Mucosa of descending colon (tissue), 3 donors: ENCODE data around the gene NUAK2. TPM values are rescaled to one million over a fixed set of nuclear protein-coding genes. Genes with fewer than 3 reads are reported as not detected.

Experiments used
- ATAC-seq: fragments of 200-7000 bp; cut with Tn5 transposase; one replicate; pipeline ENCODE4 v1.9.1; 2020; ENCODE audit warnings: mild to moderate bottlenecking, moderate library complexity
- DNase-seq, 3 donors: peaks; one replicate each; pipeline ENCODE4 v3.0.0-alpha.2; 2020
- H3K36me3 ChIP-seq: fragments of 200-600 bp; one replicate; pipeline ENCODE4 v1.8.0; 2021; ENCODE audit warnings: low read depth, mild to moderate bottlenecking
- H3K4me1 ChIP-seq: fragments of 200-600 bp; one replicate; pipeline ENCODE4 v1.8.0; 2021; ENCODE audit warnings: low read depth, mild to moderate bottlenecking
- H3K4me3 ChIP-seq: fragments of 200-600 bp; one replicate; pipeline ENCODE4 v1.8.0; 2021; ENCODE audit warnings: mild to moderate bottlenecking
- H3K9me3 ChIP-seq: fragments of 200-600 bp; one replicate; pipeline ENCODE4 v1.8.0; 2021; ENCODE audit warnings: mild to moderate bottlenecking
- CTCF ChIP-seq: fragments of 200-600 bp; IDR thresholded peaks from one replicate; pipeline ENCODE4 v1.8.0; 2022; ENCODE audit warnings: antibody characterized with exemption, mild to moderate bottlenecking
- intact Hi-C, 2 donors: fragments of 100-400 bp; cut with DNase I in 1 of 2; cut with micrococcal nuclease in 1 of 2; formaldehyde crosslinking; loops; one replicate each; pipeline versions ENCODE4 v1.11.0 to v1.11.1; 2022; cut with DNase I, micrococcal nuclease
- total RNA-seq, 3 donors: library from RNA; stranded (reverse); fragmentation: NEBNext Ultra II Directional in 2 of 3; extraction: Animal tissue kit (Norgen Biotek cat#: 25700) in 2 of 3; gene quantifications; one replicate each; pipeline versions ENCODE4 v1.2.1 to v1.2.4, GENCODE V29; 2021 to 2023
- donor health status: DM: no; HTN: no; CAD: no; lungs with moderate emphysema.
- donor health status: DM: no; HTN: no; CAD: no.
- donor health status: DM: no; HTN: yes; CAD: no.

Gene NUAK2
- total RNA-seq, 3 donors from 2014 or later, result 16.5 to 50.8 (median 29.5) TPM

DNA sequence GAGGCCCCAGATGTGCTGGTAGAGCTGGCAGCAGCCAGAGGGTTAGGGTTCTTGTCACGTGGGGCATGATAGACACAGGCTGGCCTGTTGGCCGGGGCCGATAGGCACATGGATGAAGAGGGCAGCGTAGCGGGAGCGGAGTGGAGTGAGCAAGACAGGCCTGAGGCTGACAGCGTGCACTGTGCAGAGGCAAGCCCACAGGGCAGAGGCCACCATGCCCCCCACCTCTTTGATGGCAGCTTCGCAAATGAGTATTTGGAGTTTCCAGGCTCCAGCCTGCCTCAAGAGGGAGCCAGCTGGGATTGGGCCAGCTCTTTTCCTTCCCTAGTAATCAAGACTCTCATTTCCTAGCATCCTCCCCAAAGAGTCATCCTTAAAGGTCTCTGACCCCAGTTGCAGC lies 50.3 kb downstream of the NUAK2 start:
- TF ChIP-seq CTCF, result no peak
- intact Hi-C loops, result no loop called here
- peaks cover 22% of the 10 kb centered on the region for H3K4me1 ChIP-seq
- ATAC-seq (no peak), DNase-seq (peak in 1 of 3 donors; percentile 50)
- H3K4me3 ChIP-seq, result no peak overlapping the region
- H3K36me3 ChIP-seq, result no peaks in the 10 kb centered on the region
- no peaks in the 10 kb centered on the region for H3K9me3 ChIP-seq

GRCh38 chr1:205270764-205271163 lies 50.8 kb downstream of the NUAK2 start:
- DNase-seq (no peak), ATAC-seq (peak; percentile 20)
- intact Hi-C loops, result no loop called here

GRCh38 chr1:205270271-205270670 lies 51.3 kb downstream of the NUAK2 start:
- H3K36me3 ChIP-seq, result no peaks in the 10 kb centered on the region
- peak in 1 of 3 donors; percentile 24 for DNase-seq
- no peak for TF ChIP-seq CTCF
- ATAC-seq, result no peak
- H3K4me1 ChIP-seq, result peaks cover 18% of the 10 kb centered on the region
- intact Hi-C loops, result no loop called here
- H3K9me3 ChIP-seq, result no peaks in the 10 kb centered on the region
- no peak overlapping the region for H3K4me3 ChIP-seq

More at GRCh38 chr1:205270764-205271163, 50.8 kb downstream of the NUAK2 start:
- Histone ChIP-seq H3K4me3 (no peak overlapping the region), H3K9me3 (no peaks in the 10 kb centered on the region), H3K4me1 (peaks cover 21% of the 10 kb centered on the region), H3K36me3 (no peaks in the 10 kb centered on the region)
- TF ChIP-seq CTCF, result no peak

GRCh38 chr1:205269711-205270110 lies 51.8 kb downstream of the NUAK2 start:
- no peak for ATAC-seq
- no peaks in the 10 kb centered on the region for H3K36me3 ChIP-seq
- no peak for DNase-seq
- intact Hi-C loops, result no loop called here
- no peaks in the 10 kb centered on the region for H3K9me3 ChIP-seq
- no peak overlapping the region for H3K4me3 ChIP-seq
- peaks cover 16% of the 10 kb centered on the region for H3K4me1 ChIP-seq
- no peak for TF ChIP-seq CTCF

GRCh38 chr1:205268846-205269680 lies 52.5 kb downstream of the NUAK2 start:
- DNase-seq (peak in 1 of 3 donors; percentile 49), ATAC-seq (no peak)
- no peak overlapping the region for H3K4me3 ChIP-seq
- no peaks in the 10 kb centered on the region for H3K36me3 ChIP-seq
- H3K9me3 ChIP-seq, result no peaks in the 10 kb centered on the region
- H3K4me1 ChIP-seq, result peaks cover 10% of the 10 kb centered on the region
- no peak for TF ChIP-seq CTCF
- intact Hi-C loops, result no loop called here
